Measurements from ENCODE around the gene SARDH. TPM values are rescaled to one million over a fixed set of nuclear protein-coding genes. Genes with fewer than 3 reads are reported as not detected.
"Not testable (repeated sequence)": the region's sequence is repeated elsewhere in the genome, so short reads cannot be mapped to it uniquely, and the experiment has no call there.

The SARDH gene
- polyA plus RNA-seq, 3 donors, result not detected

DNA sequence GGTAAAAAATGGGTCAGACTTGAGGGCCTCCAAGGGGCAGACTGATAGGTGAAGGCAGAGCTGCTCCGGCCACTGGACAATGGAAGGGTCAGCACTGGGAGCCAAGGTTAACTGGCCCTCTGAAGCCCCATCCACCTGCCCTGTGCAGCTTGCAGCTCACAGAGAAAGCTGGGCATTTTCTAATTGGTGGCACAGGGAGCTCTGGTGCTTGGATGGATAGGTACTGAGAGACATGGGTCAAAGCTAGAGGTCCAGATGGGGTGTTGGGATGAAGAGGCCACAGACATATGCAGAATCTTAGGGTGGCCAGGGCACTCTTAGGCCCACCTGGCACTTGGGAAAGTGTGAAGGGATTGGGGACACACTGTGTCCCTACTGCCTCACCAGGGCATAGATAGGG, 29.5 kb upstream of the SARDH start:
- Histone ChIP-seq H3K9ac (ENCODE audit: insufficient read depth, low read length, poor library complexity, severe bottlenecking) (no peak overlapping the region), H3K36me3 (replicated peaks in 1 of 2; ENCODE audit: control insufficient read depth in 1 of 2, insufficient read depth in 2 of 2, low read length in 2 of 2) (peaks cover 60 to 97% of the 10 kb centered on the region in 2 donors), H4K20me1 (ENCODE audit: insufficient read depth, low read length) (no peaks in the 10 kb centered on the region), H3K4me2 (replicated peaks; ENCODE audit: extremely low read depth, low read length, poor library complexity, severe bottlenecking) (no peak overlapping the region), H3K27me3 (ENCODE audit: control insufficient read depth in 2 of 2, insufficient read depth in 2 of 2, low read length in 2 of 2) (no peaks in the 10 kb centered on the region), H3K4me1 (ENCODE audit: control insufficient read depth in 1 of 2, insufficient read depth in 2 of 2, low read length in 2 of 2) (no peaks in the 10 kb centered on the region), H3K9me3 (replicated peaks in 1 of 2; ENCODE audit: control insufficient read depth in 1 of 2, insufficient read depth in 1 of 2, low read length in 2 of 2) (peaks cover 11 to 19% of the 10 kb centered on the region in 2 donors), H3K79me2 (ENCODE audit: insufficient read depth, low read length) (no peaks in the 10 kb centered on the region), H3K27ac (ENCODE audit: low read depth in 1 of 2, low read length in 2 of 2) (no peak overlapping the region), H2AFZ (ENCODE audit: insufficient read depth, low read depth, low read length, poor library complexity, severe bottlenecking) (no peak overlapping the region), H3K4me3 (replicated peaks in 1 of 3; ENCODE audit: low read depth in 2 of 3, low read length in 3 of 3) (no peak overlapping the region)
- H3K4me3 Mint-ChIP-seq, result no peak overlapping the region
- peaks cover 68 to 86% of the 10 kb centered on the region in 2 donors for H3K36me3 Mint-ChIP-seq
- intact Hi-C loops (cut with micrococcal nuclease), result no loop called here
- 100% methylated on average over 1 of the region's 1 CpG for WGBS (ENCODE audit: insufficient coverage)
- H3K27me3 Mint-ChIP-seq (ENCODE audit: low read depth in 3 of 3), result peaks cover 0 to 5% (median 1%) of the 10 kb centered on the region in 3 donors
- no peak for DNase-seq
- TF ChIP-seq, protein P1, sequence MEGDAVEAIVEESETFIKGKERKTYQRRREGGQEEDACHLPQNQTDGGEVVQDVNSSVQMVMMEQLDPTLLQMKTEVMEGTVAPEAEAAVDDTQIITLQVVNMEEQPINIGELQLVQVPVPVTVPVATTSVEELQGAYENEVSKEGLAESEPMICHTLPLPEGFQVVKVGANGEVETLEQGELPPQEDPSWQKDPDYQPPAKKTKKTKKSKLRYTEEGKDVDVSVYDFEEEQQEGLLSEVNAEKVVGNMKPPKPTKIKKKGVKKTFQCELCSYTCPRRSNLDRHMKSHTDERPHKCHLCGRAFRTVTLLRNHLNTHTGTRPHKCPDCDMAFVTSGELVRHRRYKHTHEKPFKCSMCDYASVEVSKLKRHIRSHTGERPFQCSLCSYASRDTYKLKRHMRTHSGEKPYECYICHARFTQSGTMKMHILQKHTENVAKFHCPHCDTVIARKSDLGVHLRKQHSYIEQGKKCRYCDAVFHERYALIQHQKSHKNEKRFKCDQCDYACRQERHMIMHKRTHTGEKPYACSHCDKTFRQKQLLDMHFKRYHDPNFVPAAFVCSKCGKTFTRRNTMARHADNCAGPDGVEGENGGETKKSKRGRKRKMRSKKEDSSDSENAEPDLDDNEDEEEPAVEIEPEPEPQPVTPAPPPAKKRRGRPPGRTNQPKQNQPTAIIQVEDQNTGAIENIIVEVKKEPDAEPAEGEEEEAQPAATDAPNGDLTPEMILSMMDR (IDR thresholded peaks at IDR 0.05), result no peak
- H3K4me1 Mint-ChIP-seq, result no peaks in the 10 kb centered on the region
- H3K9me3 Mint-ChIP-seq, result peaks cover 15 to 22% (median 20%) of the 10 kb centered on the region in 7 donors
- no peak overlapping the region for H3K27ac Mint-ChIP-seq

DNA sequence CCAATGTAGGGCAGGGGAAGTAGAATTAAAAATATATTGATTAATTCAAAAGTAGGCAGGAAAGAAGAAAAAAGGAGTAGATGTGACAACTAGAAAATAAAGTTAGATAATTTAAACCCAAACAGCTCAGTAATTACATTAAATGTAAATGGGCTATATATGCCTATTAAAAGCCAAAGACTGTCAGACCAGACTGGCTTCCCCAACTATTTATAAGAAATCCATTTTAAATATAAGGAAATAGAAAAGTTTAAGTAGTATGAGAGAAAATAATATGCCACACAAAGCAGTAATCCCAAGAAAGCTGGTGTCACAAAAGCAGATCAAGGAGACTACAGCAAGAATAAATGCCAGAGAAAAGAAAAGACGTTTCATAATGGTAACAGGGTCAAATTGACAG, 28.9 kb upstream of the SARDH start:
- TF ChIP-seq, protein P1 (IDR thresholded peaks at IDR 0.05), result no peak
- no CpG with 5 or more reads among the region's 1 CpG for whole genome bisulfite sequencing (ENCODE audit: insufficient coverage)
- no peak overlapping the region for H3K27ac Mint-ChIP-seq
- no peaks in the 10 kb centered on the region for H3K27me3 ChIP-seq (ENCODE audit: control insufficient read depth in 2 of 2, insufficient read depth in 2 of 2, low read length in 2 of 2)
- H3K79me2 ChIP-seq (ENCODE audit: insufficient read depth, low read length), result no peaks in the 10 kb centered on the region
- H3K9ac ChIP-seq (ENCODE audit: insufficient read depth, low read length, poor library complexity, severe bottlenecking), result no peak overlapping the region
- intact Hi-C loops (cut with micrococcal nuclease), result no loop called here
- no peak overlapping the region for H3K4me3 ChIP-seq (replicated peaks in 1 of 3; ENCODE audit: low read depth in 2 of 3, low read length in 3 of 3)
- H3K27me3 Mint-ChIP-seq (ENCODE audit: low read depth in 3 of 3), result peaks cover 0 to 5% (median 1%) of the 10 kb centered on the region in 3 donors
- no peak overlapping the region for H3K4me2 ChIP-seq (replicated peaks; ENCODE audit: extremely low read depth, low read length, poor library complexity, severe bottlenecking)
- H3K4me3 Mint-ChIP-seq, result no peak overlapping the region
- no peak for DNase-seq
- H3K36me3 Mint-ChIP-seq, result peaks cover 67 to 82% of the 10 kb centered on the region in 2 donors
- no peaks in the 10 kb centered on the region for H3K4me1 ChIP-seq (ENCODE audit: control insufficient read depth in 1 of 2, insufficient read depth in 2 of 2, low read length in 2 of 2)
- no peak overlapping the region for H3K27ac ChIP-seq (ENCODE audit: low read depth in 1 of 2, low read length in 2 of 2)
- peaks cover 15 to 22% (median 20%) of the 10 kb centered on the region in 7 donors for H3K9me3 Mint-ChIP-seq
- H3K4me1 Mint-ChIP-seq, result no peaks in the 10 kb centered on the region
- H4K20me1 ChIP-seq (ENCODE audit: insufficient read depth, low read length), result no peaks in the 10 kb centered on the region
- no peak overlapping the region for H2AFZ ChIP-seq (ENCODE audit: insufficient read depth, low read depth, low read length, poor library complexity, severe bottlenecking)
- peaks cover 57 to 94% of the 10 kb centered on the region in 2 donors for H3K36me3 ChIP-seq (replicated peaks in 1 of 2; ENCODE audit: control insufficient read depth in 1 of 2, insufficient read depth in 2 of 2, low read length in 2 of 2)
- H3K9me3 ChIP-seq (replicated peaks in 1 of 2; ENCODE audit: control insufficient read depth in 1 of 2, insufficient read depth in 1 of 2, low read length in 2 of 2), result peaks cover 11 to 19% of the 10 kb centered on the region in 2 donors

DNA sequence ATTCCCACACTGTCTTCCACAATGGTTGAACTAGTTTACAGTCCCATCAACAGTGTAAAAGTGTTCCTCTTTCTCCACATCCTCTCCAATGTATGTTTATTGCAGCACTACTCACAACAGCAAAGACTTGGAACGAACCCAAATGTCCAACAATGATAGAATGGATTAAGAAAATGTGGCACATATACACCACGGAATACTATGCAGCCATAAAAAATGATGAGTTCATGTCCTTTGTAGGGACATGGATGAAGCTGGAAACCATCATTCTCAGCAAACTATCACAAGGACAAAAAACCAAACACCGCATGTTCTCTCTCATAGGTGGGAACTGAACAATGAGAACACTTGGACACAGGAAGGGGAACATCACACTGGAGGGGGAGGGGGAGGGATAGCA, 28.1 kb upstream of the SARDH start:
- H3K4me3 Mint-ChIP-seq; H3K27me3 ChIP-seq (ENCODE audit: control insufficient read depth in 2 of 2, insufficient read depth in 2 of 2, low read length in 2 of 2); H3K4me1 ChIP-seq (ENCODE audit: control insufficient read depth in 1 of 2, insufficient read depth in 2 of 2, low read length in 2 of 2); H3K79me2 ChIP-seq (ENCODE audit: insufficient read depth, low read length); H3K4me3 ChIP-seq (replicated peaks in 1 of 3; ENCODE audit: low read depth in 2 of 3, low read length in 3 of 3); H2AFZ ChIP-seq (ENCODE audit: insufficient read depth, low read depth, low read length, poor library complexity, severe bottlenecking); H3K27ac ChIP-seq (ENCODE audit: low read depth in 1 of 2, low read length in 2 of 2); intact Hi-C loops (cut with micrococcal nuclease); H3K9ac ChIP-seq (ENCODE audit: insufficient read depth, low read length, poor library complexity, severe bottlenecking); H3K4me2 ChIP-seq (replicated peaks; ENCODE audit: extremely low read depth, low read length, poor library complexity, severe bottlenecking); H4K20me1 ChIP-seq (ENCODE audit: insufficient read depth, low read length); H3K27ac Mint-ChIP-seq; H3K27me3 Mint-ChIP-seq (ENCODE audit: low read depth in 3 of 3); DNase-seq; H3K4me1 Mint-ChIP-seq: not testable (repeated sequence)
- Mint-ChIP-seq H3K9me3 (peaks cover 16 to 22% (median 20%) of the 10 kb centered on the region in 7 donors), H3K36me3 (peaks cover 68 to 82% of the 10 kb centered on the region in 2 donors)
- no CpG with 5 or more reads among the region's 3 CpGs for WGBS (ENCODE audit: insufficient coverage)
- H3K9me3 ChIP-seq (replicated peaks in 1 of 2; ENCODE audit: control insufficient read depth in 1 of 2, insufficient read depth in 1 of 2, low read length in 2 of 2), result peaks cover 11 to 19% of the 10 kb centered on the region in 2 donors
- H3K36me3 ChIP-seq (replicated peaks in 1 of 2; ENCODE audit: control insufficient read depth in 1 of 2, insufficient read depth in 2 of 2, low read length in 2 of 2), result peaks cover 50 to 92% of the 10 kb centered on the region in 2 donors
